HEK293 (cell line): ENCODE data around the gene ITPKB.

Experiments
- CTCF ChIA-PET: fragments of 350-600 bp; formaldehyde crosslinking; extraction: SDS; loops from one replicate; lab custom pipeline; 2021; ENCODE audit warnings: antibody characterized with exemption; lab: Yijun Ruan, JAX
- POLR2A ChIA-PET: fragments of 300-600 bp; formaldehyde crosslinking; extraction: SDS; loops from one replicate; lab custom pipeline; 2020; ENCODE audit warnings: antibody characterized with exemption, inconsistent platforms; lab: Yijun Ruan, JAX
- H3K27ac ChIP-seq: fragments of 200-500 bp; sonication (Bioruptor generic); 2 replicates; pipeline ENCODE4 v1.5.1; 2014; ENCODE audit warnings: low read depth, low read length, control low read depth, inconsistent platforms; ENCODE audit errors: extremely low read depth
- H3K36me3 ChIP-seq, 2 experiments: fragments of 200-500 bp in 1 of 2; sonication (Bioruptor generic) in 1 of 2; 1 replicate in 1 of 2; 2 replicates in 1 of 2; pipeline ENCODE4 v1.5.1; 2014 to 2017; ENCODE audit warnings: inconsistent platforms in 2 of 2, low read length in 2 of 2; ENCODE audit not compliant: control insufficient read depth in 2 of 2, insufficient read depth in 1 of 2
- H3K4me1 ChIP-seq: fragments of 200-500 bp; sonication (Bioruptor generic); 2 replicates; pipeline ENCODE4 v1.5.1; 2014; ENCODE audit warnings: mild to moderate bottlenecking, low read length, inconsistent platforms; ENCODE audit not compliant: control insufficient read depth, insufficient read depth
- H3K4me3 ChIP-seq: 2 replicates; pipeline ENCODE4 v1.5.1; 2011; ENCODE audit warnings: low read depth, mild to moderate bottlenecking, control low read depth, low read length, moderate library complexity
- H3K9me3 ChIP-seq: fragments of 200-500 bp; sonication (Bioruptor generic); 2 replicates; pipeline ENCODE4 v1.5.1; 2014; ENCODE audit warnings: low read depth, low read length, inconsistent platforms; ENCODE audit not compliant: control insufficient read depth, insufficient read depth
- EGR2 ChIP-seq: fragments of 450-650 bp; formaldehyde crosslinking; IDR thresholded peaks from 2 replicates; pipeline ENCODE4 v1.5.1; 2016; ENCODE audit warnings: low read depth, missing biosample characterization, missing genetic modification characterization
- GLI2 ChIP-seq: fragments of 450-650 bp; formaldehyde crosslinking; IDR thresholded peaks from 2 replicates; pipeline ENCODE4; 2017; ENCODE audit warnings: missing biosample characterization, missing genetic modification characterization, low read depth, borderline replicate concordance
- PRDM2 ChIP-seq: fragments of 450-650 bp; formaldehyde crosslinking; IDR thresholded peaks from 2 replicates; pipeline ENCODE4 v1.5.1; 2016; ENCODE audit warnings: missing biosample characterization, missing genetic modification characterization, borderline replicate concordance
- ZBTB17 ChIP-seq: fragments of 450-650 bp; formaldehyde crosslinking; IDR thresholded peaks from 2 replicates; pipeline ENCODE4 v1.5.1; 2016; ENCODE audit warnings: missing biosample characterization, missing genetic modification characterization
- ZBTB44 ChIP-seq: fragments of 450-650 bp; IDR thresholded peaks from 2 replicates; pipeline ENCODE4 v1.5.1; 2018; ENCODE audit warnings: missing biosample characterization, mild to moderate bottlenecking, missing genetic modification characterization
- ZBTB6 ChIP-seq: fragments of 450-650 bp; formaldehyde crosslinking; IDR thresholded peaks from 2 replicates; pipeline ENCODE4 v1.5.1; 2017; ENCODE audit warnings: missing biosample characterization, missing genetic modification characterization
- ZFHX2 ChIP-seq: fragments of 450-650 bp; formaldehyde crosslinking; conservative IDR thresholded peaks from 2 replicates; pipeline ENCODE4 v1.5.1; 2016; ENCODE audit warnings: missing biosample characterization, missing genetic modification characterization
- ZNF112 ChIP-seq: fragments of 450-650 bp; formaldehyde crosslinking; IDR thresholded peaks from 2 replicates; pipeline ENCODE4 v1.5.0; 2017; ENCODE audit warnings: missing biosample characterization, missing genetic modification characterization
- ZNF221 ChIP-seq: fragments of 450-650 bp; formaldehyde crosslinking; IDR thresholded peaks from 2 replicates; pipeline ENCODE4 v1.5.1; 2017; ENCODE audit warnings: missing biosample characterization, missing genetic modification characterization, borderline replicate concordance
- ZNF248 ChIP-seq: fragments of 450-650 bp; formaldehyde crosslinking; IDR thresholded peaks from 2 replicates; pipeline ENCODE4 v1.5.1; 2017; ENCODE audit warnings: missing biosample characterization, missing genetic modification characterization
- ZNF544 ChIP-seq: fragments of 450-650 bp; formaldehyde crosslinking; IDR thresholded peaks from 2 replicates; pipeline ENCODE4 v1.5.0; 2017; ENCODE audit warnings: missing biosample characterization, missing genetic modification characterization
- ZNF629 ChIP-seq: fragments of 450-650 bp; formaldehyde crosslinking; IDR thresholded peaks from 2 replicates; pipeline ENCODE4 v1.5.1; 2017; ENCODE audit warnings: missing biosample characterization, missing genetic modification characterization
- ZNF664 ChIP-seq: fragments of 450-650 bp; formaldehyde crosslinking; IDR thresholded peaks from 2 replicates; pipeline ENCODE4 v1.5.1; 2016; ENCODE audit warnings: missing biosample characterization, missing genetic modification characterization

The ITPKB gene

GRCh38 chr1:226739696-226740065 is 599 bp upstream of the ITPKB start:
- POLR2A ChIA-PET: interaction anchor here (0.6 to 1.7 kb wide), 3 partner anchors 20 to 450 kb away, joined by 5 to 7 read pairs (median 5); no protein-coding TSS in a partner anchor

GRCh38 chr1:226738421-226738994 is 574 bp downstream of the ITPKB start:
- CTCF ChIA-PET: interaction anchor here (0.5 to 1.4 kb wide), 3 partner anchors 11 to 343 kb away, joined by 3 read pairs; no protein-coding TSS in a partner anchor
- Histone ChIP-seq H3K4me3 (peak overlapping the region; percentile 72), H3K4me1 (0 out of 2 replicates have a peak, but pooled peaks cover 2% of the 10 kb centered on the region), H3K9me3 (no peaks in the 10 kb centered on the region; the same call in 1 of the 2 replicates), H3K36me3 (peaks cover 0 to 20% of the 10 kb centered on the region in 2 experiments; a peak in 1 of 3 replicates), H3K27ac (peak overlapping the region; percentile 68; the same call in 1 of the 2 replicates)
- POLR2A ChIA-PET: interaction anchor here (0.6 to 1.5 kb wide), 5 partner anchors 25 to 1859 kb away, joined by 3 to 5 read pairs (median 4); no protein-coding TSS in a partner anchor
- TF ChIP-seq ZFHX2 (tag by site-specific recombination): peak; percentile 56
- TF ChIP-seq ZBTB17: peak; percentile 57
- TF ChIP-seq ZBTB44: peak; percentile 34; the same call in 1 of the 2 replicates
- 0 out of 2 replicates have a peak, but pooled peaks have one; percentile 9 for TF ChIP-seq EGR2 (tag by site-specific recombination)
- TF ChIP-seq ZNF248 (tag by site-specific recombination): no peak
- no peak for TF ChIP-seq ZNF221 (tag by site-specific recombination)
- 0 out of 2 replicates have a peak, but pooled peaks have one; percentile 19 for TF ChIP-seq ZNF664
- TF ChIP-seq ZBTB6 (tag by site-specific recombination): peak; percentile 88

More at GRCh38 chr1:226739696-226740065, 599 bp upstream of the ITPKB start:
- H3K36me3 ChIP-seq: peaks cover 0 to 17% of the 10 kb centered on the region in 2 experiments; a peak in 1 of 3 replicates
- H3K27ac ChIP-seq: no peak overlapping the region
- TF ChIP-seq PRDM2 (tag by site-specific recombination) (no peak), GLI2 (tag by site-specific recombination) (0 out of 2 replicates have a peak, but pooled peaks have one; percentile 35), ZNF112 (tag by site-specific recombination) (no peak), ZNF544 (tag by site-specific recombination) (no peak), ZNF629 (tag by site-specific recombination) (no peak), ZBTB44 (peak; percentile 53)
- 0 out of 2 replicates have a peak, but pooled peaks cover 2% of the 10 kb centered on the region for H3K4me1 ChIP-seq
- CTCF ChIA-PET: interaction anchor here (0.6 to 1.8 kb wide), 6 partner anchors 28 to 114 kb away, joined by 3 to 7 read pairs (median 4); no protein-coding TSS in a partner anchor
- H3K4me3 ChIP-seq: peak overlapping the region; percentile 8
- no peaks in the 10 kb centered on the region; the same call in 1 of the 2 replicates for H3K9me3 ChIP-seq
